Loucy (cell line): Measurements from ENCODE around the gene FGF7.

Source experiments
- H2AFZ ChIP-seq: fragments of 200-600 bp; sonication (generic); 2 replicates; pipeline ENCODE4 v1.6.0; 2016; ENCODE audit warnings: antibody characterized with exemption, mild to moderate bottlenecking, low read length, moderate library complexity
- H3F3A ChIP-seq: fragments of 200-600 bp; 2 replicates; pipeline ENCODE4 v1.6.0; 2016; ENCODE audit warnings: antibody characterized with exemption, low read depth, mild to moderate bottlenecking
- H3K27me3 ChIP-seq: fragments of 200-600 bp; sonication (generic); 2 replicates; pipeline ENCODE4 v1.6.1; 2014; ENCODE audit warnings: low read length, mild to moderate bottlenecking; ENCODE audit not compliant: insufficient read depth, poor library complexity, severe bottlenecking
- H3K36me3 ChIP-seq: fragments of 200-600 bp; sonication (generic); 2 replicates; pipeline ENCODE4 v1.6.1; 2016; ENCODE audit warnings: low read length; ENCODE audit not compliant: insufficient read depth
- H3K4me1 ChIP-seq: fragments of 200-600 bp; sonication (generic); 2 replicates; pipeline ENCODE4 v1.5.1; 2014; ENCODE audit warnings: low read length, mild to moderate bottlenecking; ENCODE audit not compliant: insufficient read depth, poor library complexity, severe bottlenecking
- H3K4me2 ChIP-seq: fragments of 200-600 bp; sonication (generic); 2 replicates; pipeline ENCODE4 v1.6.0; 2014; ENCODE audit warnings: antibody characterized with exemption, low read length, low read depth, mild to moderate bottlenecking; ENCODE audit not compliant: poor library complexity, severe bottlenecking
- H3K4me3 ChIP-seq: fragments of 200-600 bp; sonication (generic); 2 replicates; pipeline ENCODE4 v1.5.1; 2014; ENCODE audit warnings: low read length, mild to moderate bottlenecking, mixed read lengths; ENCODE audit not compliant: poor library complexity, severe bottlenecking
- H3K79me2 ChIP-seq: fragments of 200-600 bp; sonication (generic); 2 replicates; pipeline ENCODE4 v1.6.1; 2014; ENCODE audit warnings: low read length; ENCODE audit not compliant: insufficient read depth
- H3K9ac ChIP-seq: fragments of 200-600 bp; sonication (generic); 2 replicates; pipeline ENCODE4 v1.6.0; 2014; ENCODE audit warnings: mild to moderate bottlenecking, low read depth, low read length, moderate library complexity; ENCODE audit not compliant: poor library complexity, severe bottlenecking
- H3K9me2 ChIP-seq: fragments of 200-600 bp; sonication (generic); replicated peaks from 2 replicates; pipeline ENCODE4 v1.6.1; 2016; ENCODE audit warnings: low read depth, low read length, mixed read lengths
- H3K9me3 ChIP-seq: fragments of 200-600 bp; sonication (generic); 2 replicates; pipeline ENCODE4 v1.6.1; 2014; ENCODE audit warnings: mild to moderate bottlenecking, antibody characterized with exemption, low read length, low read depth; ENCODE audit not compliant: insufficient read depth
- H4K20me1 ChIP-seq: fragments of 200-600 bp; sonication (generic); 2 replicates; pipeline ENCODE4 v1.6.0; 2014; ENCODE audit warnings: antibody characterized with exemption, low read length, mild to moderate bottlenecking; ENCODE audit not compliant: insufficient read depth, poor library complexity, severe bottlenecking
- CTCF ChIP-seq: fragments of 200-600 bp; sonication (generic); conservative IDR thresholded peaks from 2 replicates; pipeline ENCODE4 v1.5.1; 2014; ENCODE audit warnings: mild to moderate bottlenecking, antibody characterized with exemption, low read length
- EZH2phosphoT487 ChIP-seq: fragments of 200-600 bp; IDR thresholded peaks from 2 replicates; pipeline ENCODE4 v1.6.1; 2018; ENCODE audit warnings: antibody characterized with exemption, mild to moderate bottlenecking, moderate library complexity, borderline replicate concordance

The FGF7 gene

GRCh38 chr15:49439678-49440395, 16.8 kb downstream of the FGF7 start:
- Histone ChIP-seq H3K79me2 (no peaks in the 10 kb centered on the region), H3K9ac (peak overlapping the region; percentile 39), H3K9me3 (no peaks in the 10 kb centered on the region), H3K4me2 (peak overlapping the region; percentile 43), H4K20me1 (no peaks in the 10 kb centered on the region), H3K4me1 (peaks cover 27% of the 10 kb centered on the region), H3K9me2 (no peaks in the 10 kb centered on the region), H3F3A (no peaks in the 10 kb centered on the region), H2AFZ (peak overlapping the region; percentile 83), H3K27me3 (no peaks in the 10 kb centered on the region), H3K36me3 (no peaks in the 10 kb centered on the region), H3K4me3 (peak overlapping the region; percentile 21)
- TF ChIP-seq EZH2phosphoT487 (no peak), CTCF (no peak)

- Histone ChIP-seq H2AFZ (peak overlapping the region; percentile 47; the same call in 1 of the 2 replicates), H3K9ac (no peak overlapping the region), H3K27me3 (no peaks in the 10 kb centered on the region), H3F3A (no peaks in the 10 kb centered on the region), H3K4me1 (peaks cover 27% of the 10 kb centered on the region), H3K4me3 (no peak overlapping the region), H3K79me2 (no peaks in the 10 kb centered on the region), H3K36me3 (no peaks in the 10 kb centered on the region), H3K4me2 (no peak overlapping the region), H3K9me2 (no peaks in the 10 kb centered on the region), H3K9me3 (no peaks in the 10 kb centered on the region), H4K20me1 (no peaks in the 10 kb centered on the region)
- TF ChIP-seq EZH2phosphoT487 (no peak), CTCF (no peak)
Observed at GRCh38 chr15:49441356-49441755, 18.3 kb downstream of the FGF7 start.

- Histone ChIP-seq H2AFZ (no peak overlapping the region), H3F3A (no peaks in the 10 kb centered on the region), H3K9ac (no peak overlapping the region), H3K79me2 (no peaks in the 10 kb centered on the region), H3K4me2 (no peak overlapping the region), H3K9me3 (no peaks in the 10 kb centered on the region), H3K4me3 (no peak overlapping the region), H3K4me1 (peaks cover 27% of the 10 kb centered on the region), H3K36me3 (no peaks in the 10 kb centered on the region), H3K9me2 (no peaks in the 10 kb centered on the region), H3K27me3 (no peaks in the 10 kb centered on the region), H4K20me1 (no peaks in the 10 kb centered on the region)
- TF ChIP-seq EZH2phosphoT487 = no peak
- no peak for TF ChIP-seq CTCF
Observed at GRCh38 chr15:49441816-49442215, 18.8 kb downstream of the FGF7 start.
